C4-2B (cell line): ENCODE measurements around the gene CDH20.

Source experiments
- CTCF ChIP-seq: fragments of 450-650 bp; conservative IDR thresholded peaks from 2 replicates; pipeline ENCODE4 v1.5.1; 2017; ENCODE audit warnings: mild to moderate bottlenecking
- ZFX ChIP-seq: fragments of 450-650 bp; IDR thresholded peaks from 2 replicates; pipeline ENCODE4 v1.6.1; 2017

DNA sequence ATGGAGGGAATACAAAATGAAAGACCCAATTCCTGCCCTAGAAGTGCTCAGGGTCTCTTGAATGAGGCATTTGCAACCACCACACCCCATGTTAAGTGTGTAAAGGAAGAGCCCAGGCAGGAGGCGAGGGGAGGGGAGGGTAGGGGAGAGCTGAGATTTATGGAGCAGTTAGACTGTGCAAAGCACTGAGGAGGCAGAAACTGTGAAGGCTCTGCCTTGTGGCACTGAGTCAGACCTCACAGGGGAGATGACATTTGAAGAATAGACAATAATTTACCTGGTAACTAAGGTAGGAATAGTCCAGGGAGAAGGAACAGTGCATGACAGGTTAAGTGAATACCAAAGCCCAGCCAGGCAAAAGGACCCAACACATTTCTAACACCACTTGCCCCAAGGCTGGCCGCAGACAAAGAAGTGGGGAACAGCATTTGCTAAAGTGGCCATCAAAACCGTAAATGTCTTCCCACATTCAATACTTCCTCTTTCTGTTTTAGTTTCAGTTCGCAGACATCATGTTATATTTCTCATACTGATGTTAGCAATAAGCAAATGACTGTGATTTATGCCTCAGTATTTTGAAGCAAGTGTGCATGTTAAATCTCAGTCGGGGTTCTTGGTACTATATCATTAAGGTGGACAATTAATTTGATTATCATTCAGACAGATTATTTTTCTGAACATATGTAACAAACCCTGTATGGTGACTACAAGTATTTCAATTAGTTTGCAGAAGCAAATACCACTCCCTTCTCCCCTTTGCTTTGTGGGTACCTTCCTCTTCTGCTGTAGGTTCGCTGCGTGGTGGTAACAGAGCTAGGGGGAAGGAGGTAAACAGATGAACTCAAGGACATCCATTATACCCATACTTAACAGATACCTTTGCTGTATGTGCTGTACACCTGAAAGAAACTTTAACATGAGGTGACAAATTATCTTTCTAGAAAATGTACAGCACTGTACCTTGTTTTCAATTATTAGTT, 27.5 kb downstream of the CDH20 start:
- TF ChIP-seq CTCF (no peak), ZFX (no peak)
